NT2/D1 (cell line): ENCODE data around the gene DOK5.
A peak's percentile ranks its signal among the peaks of the same experiment; 100 is the strongest.

Experiments used
- DNase-seq: peaks from one replicate; pipeline ENCODE4 v3.0.0-alpha.2; 2011; ENCODE audit warnings: low read depth, low spot score
- H3K27me3 ChIP-seq: 2 replicates; pipeline ENCODE4 v1.6.0; 2011; ENCODE audit warnings: mild to moderate bottlenecking; ENCODE audit not compliant: insufficient read length, insufficient read depth
- H3K36me3 ChIP-seq: 2 replicates; pipeline ENCODE4 v1.6.1; 2011; ENCODE audit warnings: mild to moderate bottlenecking, low read length, mixed read lengths; ENCODE audit not compliant: insufficient read depth, insufficient read length
- H3K4me1 ChIP-seq: 2 replicates; pipeline ENCODE4 v1.5.1; 2011; ENCODE audit not compliant: insufficient read depth, insufficient read length
- H3K4me3 ChIP-seq: 2 replicates; pipeline ENCODE4 v1.5.1; 2011; ENCODE audit warnings: low read depth; ENCODE audit not compliant: insufficient read length
- H3K9ac ChIP-seq: 2 replicates; pipeline ENCODE4 v1.6.0; 2011; ENCODE audit warnings: low read depth; ENCODE audit not compliant: insufficient read length
- H3K9me3 ChIP-seq: 2 replicates; pipeline ENCODE4 v1.5.1; 2011; ENCODE audit warnings: mild to moderate bottlenecking, low read length; ENCODE audit not compliant: insufficient read depth
- SUZ12 ChIP-seq: IDR thresholded peaks from 2 replicates; pipeline ENCODE4 v1.6.1; 2011; ENCODE audit not compliant: insufficient read length, insufficient read depth; ENCODE audit errors: extremely low read depth
- YY1 ChIP-seq: IDR thresholded peaks from 2 replicates; pipeline ENCODE4 v1.6.1; 2011; ENCODE audit not compliant: insufficient read length, insufficient read depth
- ZNF274 ChIP-seq: IDR thresholded peaks from 2 replicates; pipeline ENCODE4 v1.6.1; 2011; ENCODE audit warnings: mild to moderate bottlenecking, low read depth, low read length

The DOK5 gene

DNA sequence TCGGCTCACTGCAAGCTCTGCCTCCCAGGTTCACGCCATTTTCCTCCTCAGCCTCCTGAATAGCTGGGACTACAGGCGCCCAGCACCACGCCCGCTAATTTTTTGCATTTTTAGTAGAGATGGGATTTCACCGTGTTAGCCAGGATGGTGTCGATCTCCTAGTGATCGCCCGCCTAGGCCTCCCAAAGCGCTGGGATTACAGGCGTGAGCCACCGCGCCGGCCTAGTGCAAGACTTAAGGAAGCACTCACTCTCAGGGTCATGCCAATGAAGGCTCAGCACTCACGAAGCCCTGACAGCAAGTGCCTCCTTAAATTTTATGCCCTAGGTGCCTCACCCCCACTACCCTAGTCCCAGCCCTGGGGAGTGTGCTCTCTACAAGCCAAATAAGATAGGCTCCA is 4.7 kb upstream of the DOK5 start:
- DNase-seq: no peak
- Histone ChIP-seq H3K9ac (no peak overlapping the region), H3K36me3 (no peaks in the 10 kb centered on the region), H3K27me3 (peaks cover 18% of the 10 kb centered on the region), H3K4me1 (no peaks in the 10 kb centered on the region), H3K9me3 (no peaks in the 10 kb centered on the region), H3K4me3 (no peak overlapping the region)
- no peak for TF ChIP-seq SUZ12

- no peak for DNase-seq
- no peaks in the 10 kb centered on the region for H3K4me1 ChIP-seq
- no peak for TF ChIP-seq SUZ12
- TF ChIP-seq YY1: no peak
- TF ChIP-seq ZNF274: no peak
- H3K9me3 ChIP-seq: no peaks in the 10 kb centered on the region
- H3K4me3 ChIP-seq: no peak overlapping the region
- peaks cover 37% of the 10 kb centered on the region for H3K27me3 ChIP-seq
- no peak overlapping the region for H3K9ac ChIP-seq
- H3K36me3 ChIP-seq: no peaks in the 10 kb centered on the region
Observed at GRCh38 chr20:54472607-54473006, 2.8 kb upstream of the DOK5 start.

DNA sequence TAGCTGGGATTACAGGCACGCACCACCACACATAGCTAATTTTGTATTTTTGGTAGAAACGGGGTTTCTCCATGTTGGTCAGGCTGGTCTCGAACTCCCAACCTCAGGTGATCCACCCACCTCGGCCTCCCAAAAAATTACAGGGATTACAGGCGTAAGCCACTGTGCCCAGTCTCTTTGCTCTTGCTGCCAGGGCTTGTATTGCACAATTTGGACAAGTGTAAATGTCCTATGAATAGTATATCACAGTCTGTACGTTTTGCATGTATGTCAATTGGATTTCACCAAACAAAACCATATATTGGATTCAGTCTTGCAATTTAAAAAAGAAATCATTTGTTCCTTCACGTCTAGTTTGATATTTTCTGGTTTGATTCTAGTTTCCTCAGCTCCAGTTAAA is 2.1 kb upstream of the DOK5 start:
- no peak overlapping the region for H3K9ac ChIP-seq
- no peak for DNase-seq
- no peaks in the 10 kb centered on the region for H3K36me3 ChIP-seq
- no peaks in the 10 kb centered on the region for H3K4me1 ChIP-seq
- H3K9me3 ChIP-seq: no peaks in the 10 kb centered on the region
- peaks cover 44% of the 10 kb centered on the region for H3K27me3 ChIP-seq
- TF ChIP-seq ZNF274 (no peak), YY1 (no peak), SUZ12 (no peak)
- H3K4me3 ChIP-seq: no peak overlapping the region

GRCh38 chr20:54474046-54474445 is 1.3 kb upstream of the DOK5 start:
- no peak for TF ChIP-seq ZNF274
- TF ChIP-seq YY1: no peak
- no peak for TF ChIP-seq SUZ12
- peaks cover 47% of the 10 kb centered on the region for H3K27me3 ChIP-seq
- H3K4me1 ChIP-seq: no peaks in the 10 kb centered on the region
- no peak overlapping the region for H3K4me3 ChIP-seq
- H3K9me3 ChIP-seq: no peaks in the 10 kb centered on the region
- no peaks in the 10 kb centered on the region for H3K36me3 ChIP-seq
- DNase-seq: no peak
- no peak overlapping the region for H3K9ac ChIP-seq

- peak overlapping the region; percentile 39 for H3K9ac ChIP-seq
- peak overlapping the region; percentile 72 for H3K4me3 ChIP-seq
Observed at GRCh38 chr20:54474866-54475265, 527 bp upstream of the DOK5 start.

DNA sequence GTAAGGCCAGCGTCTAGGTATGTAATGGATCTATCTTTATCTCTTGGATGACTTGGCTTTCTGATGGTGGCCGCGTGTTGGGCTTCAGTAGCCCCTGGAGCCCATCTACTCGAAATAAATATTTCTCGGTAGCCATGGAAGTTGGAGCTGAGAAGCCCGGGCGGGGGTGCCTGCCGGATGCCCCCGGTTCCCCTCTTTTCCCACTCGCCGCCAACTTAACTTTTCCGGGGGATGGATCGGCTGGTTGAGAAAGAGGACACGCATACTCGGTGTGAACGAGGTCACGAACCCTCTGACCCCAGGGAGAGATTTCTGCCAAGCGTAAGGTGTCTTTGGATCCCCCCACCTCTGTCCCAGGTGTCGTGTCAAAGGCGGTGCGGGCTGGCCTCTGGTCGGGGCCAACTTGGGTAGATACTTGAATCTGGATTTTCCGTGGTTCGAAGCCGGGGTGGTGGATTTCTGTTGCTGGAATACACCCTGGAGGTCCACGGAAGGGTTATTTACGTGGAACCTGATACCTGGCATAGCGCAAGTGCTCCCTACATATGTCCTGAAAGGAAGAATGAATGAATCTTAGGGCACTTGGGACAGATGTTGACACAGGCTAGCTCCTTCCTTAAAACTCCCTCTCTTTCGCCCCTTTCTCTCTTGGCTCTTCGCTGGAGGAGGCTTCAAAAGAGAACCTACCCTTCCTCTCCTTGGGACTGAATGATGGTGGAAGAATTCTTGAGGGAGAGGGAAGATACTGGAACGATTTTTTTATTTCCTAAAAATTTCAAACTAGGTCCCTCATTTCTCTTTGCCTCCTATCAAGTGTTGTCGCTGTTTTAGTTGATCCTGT is 996 bp downstream of the DOK5 start:
- no peaks in the 10 kb centered on the region for H3K9me3 ChIP-seq

More at GRCh38 chr20:54474866-54475265, 527 bp upstream of the DOK5 start:
- H3K27me3 ChIP-seq: peaks cover 47% of the 10 kb centered on the region
- no peaks in the 10 kb centered on the region for H3K9me3 ChIP-seq
- no peaks in the 10 kb centered on the region for H3K36me3 ChIP-seq
- no peak for DNase-seq
- no peaks in the 10 kb centered on the region for H3K4me1 ChIP-seq
- TF ChIP-seq ZNF274 (no peak), SUZ12 (no peak), YY1 (no peak)

GRCh38 chr20:54477191-54477955 is 2.0 kb downstream of the DOK5 start:
- Histone ChIP-seq H3K4me1 (no peaks in the 10 kb centered on the region), H3K4me3 (no peak overlapping the region), H3K9me3 (no peaks in the 10 kb centered on the region), H3K36me3 (no peaks in the 10 kb centered on the region), H3K27me3 (peaks cover 47% of the 10 kb centered on the region), H3K9ac (no peak overlapping the region)
- TF ChIP-seq ZNF274: no peak
- TF ChIP-seq YY1: no peak
- TF ChIP-seq SUZ12: no peak
- no peak for DNase-seq

More for the DNA sequence above, 996 bp downstream of the DOK5 start:
- Histone ChIP-seq H3K9ac (peak overlapping the region; percentile 87), H3K36me3 (no peaks in the 10 kb centered on the region), H3K4me1 (no peaks in the 10 kb centered on the region), H3K4me3 (peak overlapping the region; percentile 72), H3K27me3 (peaks cover 47% of the 10 kb centered on the region)
- no peak for DNase-seq
- TF ChIP-seq YY1 (no peak), ZNF274 (no peak), SUZ12 (no peak)
